MM.1S (cell line): ENCODE data around the gene CLCF1.

Experiments
- DNase-seq: peaks from one replicate; pipeline ENCODE4 v3.0.0-alpha.2; 2015
- H2AFZ ChIP-seq: fragments of 300-600 bp; sonication (generic); 2 replicates; pipeline ENCODE4 v1.6.0; 2016; ENCODE audit warnings: antibody characterized with exemption, low read length
- H3F3A ChIP-seq: fragments of 300-600 bp; sonication (generic); 2 replicates; pipeline ENCODE4 v1.6.1; 2016; ENCODE audit warnings: mild to moderate bottlenecking, antibody characterized with exemption, low read length, moderate library complexity, mixed read lengths; ENCODE audit not compliant: insufficient read depth
- H3K27ac ChIP-seq: fragments of 300-600 bp; sonication (generic); 2 replicates; pipeline ENCODE4 v1.5.1; 2016; ENCODE audit warnings: mild to moderate bottlenecking, low read length
- H3K27me3 ChIP-seq: fragments of 300-600 bp; sonication (generic); replicated peaks from 2 replicates; pipeline ENCODE4 v1.6.0; 2016; ENCODE audit warnings: low read length; ENCODE audit not compliant: insufficient read depth
- H3K36me3 ChIP-seq: fragments of 300-600 bp; sonication (generic); replicated peaks from 2 replicates; pipeline ENCODE4 v1.6.1; 2016; ENCODE audit warnings: mild to moderate bottlenecking, low read length, mixed read lengths; ENCODE audit not compliant: insufficient read depth
- H3K4me1 ChIP-seq: fragments of 300-600 bp; sonication (generic); 2 replicates; pipeline ENCODE4 v1.6.1; 2016; ENCODE audit warnings: low read length, mixed read lengths
- H3K4me2 ChIP-seq: fragments of 300-600 bp; sonication (generic); 2 replicates; pipeline ENCODE4 v1.6.0; 2016; ENCODE audit warnings: low read depth, low read length
- H3K4me3 ChIP-seq: fragments of 300-600 bp; sonication (generic); 2 replicates; pipeline ENCODE4 v1.5.1; 2016; ENCODE audit warnings: low read length, mixed read lengths
- H3K79me2 ChIP-seq: fragments of 300-600 bp; sonication (generic); 2 replicates; pipeline ENCODE4 v1.6.1; 2016; ENCODE audit warnings: mixed run types, low read length, mixed read lengths
- H3K9ac ChIP-seq: fragments of 300-600 bp; sonication (generic); 2 replicates; pipeline ENCODE4 v1.6.1; 2016; ENCODE audit warnings: low read length, mixed read lengths
- H3K9me2 ChIP-seq: fragments of 300-600 bp; sonication (generic); replicated peaks from 2 replicates; pipeline ENCODE4 v1.6.1; 2016; ENCODE audit warnings: mild to moderate bottlenecking, low read length, mixed read lengths; ENCODE audit not compliant: insufficient read depth
- H3K9me3 ChIP-seq: fragments of 300-600 bp; sonication (generic); replicated peaks from 2 replicates; pipeline ENCODE4 v1.6.1; 2016; ENCODE audit warnings: mild to moderate bottlenecking, low read length, mixed read lengths; ENCODE audit not compliant: insufficient read depth
- H4K20me1 ChIP-seq: fragments of 300-600 bp; sonication (generic); 2 replicates; pipeline ENCODE4 v1.6.1; 2016; ENCODE audit warnings: mild to moderate bottlenecking, low read length, moderate library complexity, mixed read lengths; ENCODE audit not compliant: insufficient read depth
- EZH2 ChIP-seq: fragments of 300-600 bp; sonication (generic); optimal IDR thresholded peaks from 2 replicates; pipeline ENCODE3; 2017; ENCODE audit warnings: low read depth, mild to moderate bottlenecking, antibody characterized with exemption, low read length, mixed read lengths
- EZH2phosphoT487 ChIP-seq: fragments of 300-600 bp; sonication (generic); IDR thresholded peaks from 2 replicates; pipeline ENCODE4 v1.6.1; 2018; ENCODE audit warnings: antibody characterized with exemption, low read length
- TF ChIP-seq, protein P1 (sequence below): fragments of 300-600 bp; sonication (generic); IDR thresholded peaks from 2 replicates; pipeline ENCODE4 v1.5.1; 2016; ENCODE audit warnings: antibody characterized with exemption, low read length, mixed read lengths

CLCF1 gene

DNA sequence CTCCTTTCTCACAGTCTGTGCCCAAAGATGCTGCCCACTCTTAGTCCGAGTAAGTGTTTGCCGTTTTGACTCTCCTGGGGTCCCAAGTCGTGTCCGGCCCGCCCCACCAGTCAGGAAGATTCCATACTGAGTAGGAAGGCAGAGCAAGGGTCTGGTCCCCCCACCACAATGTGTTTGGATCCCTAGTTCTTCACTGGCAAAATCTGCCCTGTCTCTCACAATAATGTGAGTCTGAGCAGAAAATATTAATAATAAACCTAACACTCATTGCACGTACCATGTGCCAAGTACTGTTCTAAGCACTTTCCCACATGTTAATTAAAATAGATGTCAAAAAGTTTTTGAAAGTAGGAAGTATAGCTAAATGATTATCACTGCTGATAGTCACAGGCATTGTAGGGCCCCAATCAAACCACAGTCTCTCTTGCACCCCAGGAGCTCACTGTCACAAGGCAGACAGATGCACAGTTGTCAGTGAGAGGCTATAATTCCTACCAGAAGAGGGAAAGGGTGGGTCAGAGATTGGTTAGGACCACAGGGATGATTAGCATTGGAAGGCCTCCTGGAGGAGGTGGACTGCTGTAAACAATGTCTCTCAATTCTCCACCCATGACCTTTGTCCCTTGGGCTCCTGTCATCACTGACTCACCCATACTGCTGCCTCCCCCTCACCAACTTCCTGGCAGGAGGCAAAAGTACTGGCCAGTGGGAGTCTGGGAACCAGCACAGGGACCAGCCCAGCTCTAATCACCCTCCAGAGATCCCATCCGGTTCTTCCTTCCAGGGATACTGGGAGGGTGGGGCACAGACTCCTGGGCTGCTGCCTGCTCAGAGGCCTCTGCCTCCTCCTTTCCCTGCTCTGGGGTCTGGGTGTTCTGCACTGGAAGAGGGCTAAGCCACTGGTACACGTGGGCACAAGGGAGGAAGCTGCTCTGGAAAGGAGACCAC, 19.0 kb downstream of the CLCF1 start:
- Histone ChIP-seq H3K4me3 (peak overlapping the region; percentile 91), H4K20me1 (no peaks in the 10 kb centered on the region), H3K9ac (peak overlapping the region; percentile 90), H3K9me3 (no peaks in the 10 kb centered on the region), H3K27me3 (no peaks in the 10 kb centered on the region), H3K36me3 (no peaks in the 10 kb centered on the region), H3K79me2 (peaks cover 8% of the 10 kb centered on the region; the same call in 1 of the 2 replicates), H3F3A (peaks cover 26% of the 10 kb centered on the region), H3K27ac (peak overlapping the region; percentile 99; the same call in 1 of the 2 replicates), H3K4me1 (peaks cover 36% of the 10 kb centered on the region), H2AFZ (peak overlapping the region; percentile 57; the same call in 1 of the 2 replicates), H3K9me2 (no peaks in the 10 kb centered on the region), H3K4me2 (peak overlapping the region; percentile 98)
- TF ChIP-seq EZH2phosphoT487 (no peak), EZH2 (no peak)
- TF ChIP-seq, protein P1, sequence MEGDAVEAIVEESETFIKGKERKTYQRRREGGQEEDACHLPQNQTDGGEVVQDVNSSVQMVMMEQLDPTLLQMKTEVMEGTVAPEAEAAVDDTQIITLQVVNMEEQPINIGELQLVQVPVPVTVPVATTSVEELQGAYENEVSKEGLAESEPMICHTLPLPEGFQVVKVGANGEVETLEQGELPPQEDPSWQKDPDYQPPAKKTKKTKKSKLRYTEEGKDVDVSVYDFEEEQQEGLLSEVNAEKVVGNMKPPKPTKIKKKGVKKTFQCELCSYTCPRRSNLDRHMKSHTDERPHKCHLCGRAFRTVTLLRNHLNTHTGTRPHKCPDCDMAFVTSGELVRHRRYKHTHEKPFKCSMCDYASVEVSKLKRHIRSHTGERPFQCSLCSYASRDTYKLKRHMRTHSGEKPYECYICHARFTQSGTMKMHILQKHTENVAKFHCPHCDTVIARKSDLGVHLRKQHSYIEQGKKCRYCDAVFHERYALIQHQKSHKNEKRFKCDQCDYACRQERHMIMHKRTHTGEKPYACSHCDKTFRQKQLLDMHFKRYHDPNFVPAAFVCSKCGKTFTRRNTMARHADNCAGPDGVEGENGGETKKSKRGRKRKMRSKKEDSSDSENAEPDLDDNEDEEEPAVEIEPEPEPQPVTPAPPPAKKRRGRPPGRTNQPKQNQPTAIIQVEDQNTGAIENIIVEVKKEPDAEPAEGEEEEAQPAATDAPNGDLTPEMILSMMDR, result no peak
- no peak for DNase-seq

DNA sequence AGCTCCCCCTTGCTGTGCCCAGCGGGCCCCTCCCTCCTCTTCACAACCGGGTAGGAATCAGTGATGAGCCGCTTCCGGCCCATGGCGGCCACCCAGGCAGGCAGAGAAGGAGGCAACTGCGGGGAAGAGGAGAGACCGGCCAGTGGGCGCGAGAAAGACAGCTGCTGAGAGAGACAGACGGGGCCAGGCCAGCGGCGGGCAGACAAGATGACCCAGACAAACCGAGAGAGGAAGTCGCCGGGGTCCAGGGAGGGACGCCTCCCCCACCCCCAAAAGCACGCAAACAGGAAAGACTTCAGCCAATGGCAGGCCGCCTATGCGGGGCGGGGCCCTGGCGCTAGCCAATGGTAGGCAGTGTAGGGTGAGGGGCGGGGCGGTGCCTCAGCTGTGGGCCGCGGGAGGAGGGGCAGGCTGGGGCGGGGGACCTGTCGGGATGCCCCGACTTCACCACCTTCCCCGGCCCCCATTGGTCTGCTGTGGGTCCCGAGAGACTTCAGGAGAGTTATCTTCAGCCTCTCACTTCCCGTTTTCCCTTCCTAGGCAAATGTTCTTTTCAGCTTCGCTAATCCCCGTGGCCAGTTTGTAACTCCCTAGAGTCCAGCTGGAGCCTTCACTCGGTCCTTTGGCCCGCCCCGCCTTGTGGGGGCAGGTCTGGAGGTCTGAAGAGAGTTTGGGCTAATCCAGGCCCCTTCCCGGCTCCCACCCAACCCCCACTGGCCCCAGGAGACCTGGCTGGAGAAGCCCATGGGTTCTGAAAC, 19.9 kb downstream of the CLCF1 start, which contains the start of gene POLD4:
POLD4 (minus strand) TSS at position 230 of the 758 bp plus-strand sequence; CDS start at position 83, 147 bp downstream.
- Histone ChIP-seq H2AFZ (peak within 1 kb of the TSS; percentile 83), H4K20me1 (no peaks in the 10 kb centered on the region), H3K27me3 (no peaks in the 10 kb centered on the region), H3F3A (peaks cover 26% of the 10 kb centered on the region), H3K4me3 (peak within 1 kb of the TSS; percentile 91), H3K36me3 (no peaks in the 10 kb centered on the region), H3K4me1 (peaks cover 36% of the 10 kb centered on the region), H3K9ac (peak within 1 kb of the TSS; percentile 90), H3K27ac (peak within 1 kb of the TSS; percentile 99), H3K9me3 (no peaks in the 10 kb centered on the region), H3K9me2 (no peaks in the 10 kb centered on the region), H3K4me2 (peak within 1 kb of the TSS; percentile 98), H3K79me2 (peaks cover 8% of the 10 kb centered on the region; the same call in 1 of the 2 replicates)
- TF ChIP-seq EZH2 (no peak), EZH2phosphoT487 (no peak)
- TF ChIP-seq, protein P1, result no peak
- peak; percentile 96 for DNase-seq

DNA sequence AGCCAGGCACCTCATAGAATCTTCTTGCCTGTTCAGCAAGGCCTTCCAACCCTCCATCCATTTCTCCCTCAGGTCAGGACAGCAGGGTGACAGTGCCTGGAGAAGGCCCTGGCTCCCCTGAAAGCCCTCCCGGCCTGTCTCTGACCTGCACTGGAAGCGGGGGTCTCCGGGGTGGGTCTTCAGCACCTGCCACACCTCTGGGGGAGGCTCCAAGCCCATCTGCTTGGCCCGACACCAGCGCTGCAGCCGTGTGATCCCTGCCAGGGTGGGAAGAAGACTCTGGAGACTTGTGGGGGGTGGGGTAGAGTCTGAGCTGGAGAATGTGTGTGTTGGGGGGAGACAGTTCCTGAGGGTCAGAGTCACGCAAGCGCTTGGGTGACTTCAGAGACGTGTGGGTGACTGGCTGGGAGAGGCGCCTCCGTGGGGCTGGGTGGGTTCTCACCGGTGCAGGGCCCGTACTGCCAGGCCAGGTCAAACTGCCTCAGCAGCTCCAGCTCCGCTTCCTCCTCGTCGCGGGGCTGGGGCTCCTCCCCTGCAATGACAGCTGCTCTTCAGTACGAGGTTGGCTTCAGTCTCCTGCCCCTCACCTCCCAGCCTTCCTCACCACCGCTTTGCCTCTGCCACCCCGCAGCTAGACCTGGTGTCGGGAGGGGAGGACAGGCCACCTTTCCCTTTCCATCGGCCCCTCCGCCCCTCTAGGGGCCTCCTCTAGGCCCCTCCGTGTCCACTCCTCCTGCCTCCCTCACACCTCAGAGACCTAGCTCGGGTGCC, 20.7 kb downstream of the CLCF1 start:
- Histone ChIP-seq H3K4me3 (peak overlapping the region; percentile 91), H4K20me1 (no peaks in the 10 kb centered on the region), H3K27ac (peak overlapping the region; percentile 99), H3K36me3 (no peaks in the 10 kb centered on the region), H3K9ac (peak overlapping the region; percentile 90), H3K4me2 (peak overlapping the region; percentile 98), H3K9me2 (no peaks in the 10 kb centered on the region), H3K4me1 (peaks cover 36% of the 10 kb centered on the region), H3K9me3 (no peaks in the 10 kb centered on the region), H3K27me3 (no peaks in the 10 kb centered on the region), H3K79me2 (peaks cover 8% of the 10 kb centered on the region; the same call in 1 of the 2 replicates), H2AFZ (peak overlapping the region; percentile 83), H3F3A (peaks cover 26% of the 10 kb centered on the region)
- TF ChIP-seq EZH2 (no peak), EZH2phosphoT487 (no peak)
- TF ChIP-seq, protein P1, result no peak
- peak; percentile 81 for DNase-seq
